ENCODE measurements around the gene DAGLA.

The DAGLA gene

GRCh38 chr11:61720597-61720996 lies 40.4 kb downstream of the DAGLA start:
- intact Hi-C loops (cut with DNase I) = no loop called here
- DNase-seq = no peak

DNA sequence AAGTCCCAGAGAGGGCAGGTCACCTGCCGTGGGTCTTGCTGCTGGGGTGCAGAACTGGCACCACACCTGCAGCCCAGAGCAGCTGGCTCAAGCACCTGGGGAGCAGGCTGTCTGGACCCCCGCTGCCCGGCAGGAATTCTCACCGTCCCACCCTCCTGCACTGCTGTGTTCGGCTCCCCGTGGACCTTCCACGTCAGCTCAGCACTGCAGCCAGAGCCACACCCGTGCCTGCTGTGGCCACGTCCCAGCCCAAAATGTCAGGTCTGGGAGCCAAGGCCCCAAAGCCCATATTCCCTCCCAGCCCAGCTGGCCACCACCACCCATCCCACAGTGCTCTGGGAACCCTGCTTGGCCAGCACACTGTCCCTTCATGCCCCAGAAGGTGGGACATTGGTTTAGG lies 44.2 kb downstream of the DAGLA start:
- intact Hi-C loops (cut with DNase I) = no loop called here

DNA sequence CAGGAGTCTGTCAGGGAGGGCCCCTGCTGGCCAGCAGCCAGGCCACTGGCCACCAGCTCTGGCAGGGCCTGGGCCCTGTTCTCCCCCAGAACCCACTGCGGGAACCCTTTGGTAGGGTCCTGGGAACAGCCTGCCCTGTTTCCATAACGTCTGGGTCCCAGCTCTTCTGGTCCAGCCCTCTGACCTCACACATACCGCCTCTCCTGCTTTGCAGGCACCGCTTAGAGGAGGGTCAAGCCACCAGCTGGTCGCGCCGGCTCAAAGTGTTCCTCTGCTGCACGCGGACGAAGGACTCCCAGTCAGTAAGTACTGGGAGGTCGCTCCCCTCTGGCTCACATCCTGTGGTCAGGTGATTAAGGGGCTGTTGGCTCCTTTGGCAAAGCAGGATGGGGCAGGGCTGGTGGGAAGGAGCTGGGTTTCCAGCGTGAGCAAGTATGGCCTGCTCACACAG lies 45.6 kb downstream of the DAGLA start:
- DNase-seq = no peak
- intact Hi-C loops (cut with DNase I) = no loop called here

More for the DNA sequence above, 44.2 kb downstream of the DAGLA start:
- no peak for DNase-seq

DNA sequence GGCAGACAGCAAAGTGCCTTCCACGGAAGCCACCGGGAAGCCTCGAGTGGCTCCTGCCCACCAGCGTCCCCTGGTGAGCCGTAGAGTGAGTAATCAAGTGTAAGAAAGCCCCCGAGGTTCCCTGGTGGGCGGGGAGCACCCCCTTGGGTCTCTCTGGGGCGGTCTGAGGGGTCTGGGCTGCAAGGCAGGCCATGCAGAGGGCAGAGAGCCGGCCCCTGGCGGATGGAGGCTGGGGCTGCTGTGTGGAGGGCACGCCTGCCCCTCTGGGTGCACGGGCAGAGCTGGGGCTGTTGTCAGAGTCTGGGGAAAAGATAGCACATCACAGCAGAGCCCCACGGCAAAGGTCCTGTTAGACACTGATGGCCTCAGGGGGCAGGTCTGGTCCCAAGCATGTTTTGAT lies 46.6 kb downstream of the DAGLA start:
- DNase-seq = no peak
- intact Hi-C loops (cut with DNase I) = no loop called here

GRCh38 chr11:61727401-61727811 lies 47.2 kb downstream of the DAGLA start:
- intact Hi-C loops (cut with DNase I) = no loop called here
- DNase-seq = no peak

- DNase-seq = no peak
- intact Hi-C loops (cut with DNase I) = no loop called here
Measured at GRCh38 chr11:61728066-61728939, 48.1 kb downstream of the DAGLA start.

- DNase-seq = no peak
Measured at GRCh38 chr11:61728940-61729219, 48.7 kb downstream of the DAGLA start.

GRCh38 chr11:61730240-61730994 lies 50.2 kb downstream of the DAGLA start:
- intact Hi-C loops (cut with DNase I) = no loop called here

More at GRCh38 chr11:61728940-61729219, 48.7 kb downstream of the DAGLA start:
- intact Hi-C loops (cut with DNase I) = no loop called here

GRCh38 chr11:61731211-61731951 lies 51.2 kb downstream of the DAGLA start:
- no peak for DNase-seq
- intact Hi-C loops (cut with DNase I) = no loop called here

More at GRCh38 chr11:61730240-61730994, 50.2 kb downstream of the DAGLA start:
- no peak for DNase-seq

DNA sequence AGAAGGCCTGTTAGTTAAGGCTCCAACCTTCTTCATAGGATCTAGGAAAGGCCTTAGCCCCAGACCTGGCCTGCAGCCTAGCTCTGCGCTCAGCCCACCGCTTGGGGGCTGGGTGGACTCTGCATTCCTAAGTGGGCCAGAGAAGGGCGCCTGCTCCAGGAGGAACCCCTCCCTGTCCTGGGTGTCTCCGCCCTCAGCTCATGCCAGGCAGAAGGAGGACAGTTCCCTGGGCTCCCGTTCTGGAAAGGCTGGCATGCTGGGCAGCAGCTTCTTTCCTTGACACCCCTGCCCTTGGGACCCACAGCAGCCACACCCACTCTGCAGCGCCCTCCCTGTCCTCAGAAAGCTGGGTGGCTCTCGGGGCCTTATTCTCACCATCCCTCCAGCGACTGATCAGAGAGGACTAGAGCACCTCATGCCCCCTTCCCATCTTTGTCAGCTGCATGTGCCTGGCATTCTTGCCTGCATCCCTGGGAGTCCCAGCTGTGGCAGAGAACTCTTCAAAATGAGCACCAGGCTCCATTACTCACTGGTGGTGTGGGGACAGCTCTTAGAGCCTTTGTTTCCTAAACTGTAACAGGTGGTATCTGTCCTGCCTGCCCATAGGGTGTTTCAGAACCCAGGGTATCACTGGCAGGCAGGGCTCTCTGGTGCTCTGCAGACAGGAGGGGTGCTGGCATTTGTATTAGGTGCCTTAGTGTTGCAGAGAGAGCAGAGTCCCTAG lies 51.9 kb downstream of the DAGLA start:
- intact Hi-C loops (cut with DNase I) = no loop called here
- no peak for DNase-seq

DNA sequence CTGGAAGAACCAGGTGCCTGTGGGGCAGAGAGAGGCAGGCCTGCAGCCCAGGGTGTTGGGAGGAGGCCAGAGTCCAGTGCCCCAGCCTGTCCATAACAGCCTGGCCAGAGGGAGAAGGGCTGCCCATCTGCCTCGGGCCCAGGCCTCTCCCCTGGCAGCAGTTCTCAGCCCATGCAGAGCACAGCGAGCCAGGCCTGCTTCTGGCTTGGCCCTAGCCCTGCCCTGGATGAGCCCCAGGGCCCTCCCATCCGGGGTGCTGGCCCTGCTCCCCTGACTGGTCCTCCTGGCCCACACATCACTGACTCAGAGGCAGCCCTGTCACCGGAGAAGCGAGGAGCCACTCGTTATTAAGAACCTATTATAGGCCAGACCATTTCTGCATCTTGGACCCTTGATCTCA lies 52.5 kb downstream of the DAGLA start:
- intact Hi-C loops (cut with DNase I) = loop anchor here (1.0 kb wide), 1 partner anchor 52 kb away; the partner anchor contains the start of gene DAGLA
- peak in 1 of 10 donors; percentile 47 for DNase-seq

GRCh38 chr11:61733120-61733978 lies 53.2 kb downstream of the DAGLA start:
- DNase-seq = peak; percentile 82 to 98 (median 91)
- intact Hi-C loops (cut with DNase I) = loop anchor here (1.0 kb wide), 1 partner anchor 53 kb away; the partner anchor contains the start of gene DAGLA

DNA sequence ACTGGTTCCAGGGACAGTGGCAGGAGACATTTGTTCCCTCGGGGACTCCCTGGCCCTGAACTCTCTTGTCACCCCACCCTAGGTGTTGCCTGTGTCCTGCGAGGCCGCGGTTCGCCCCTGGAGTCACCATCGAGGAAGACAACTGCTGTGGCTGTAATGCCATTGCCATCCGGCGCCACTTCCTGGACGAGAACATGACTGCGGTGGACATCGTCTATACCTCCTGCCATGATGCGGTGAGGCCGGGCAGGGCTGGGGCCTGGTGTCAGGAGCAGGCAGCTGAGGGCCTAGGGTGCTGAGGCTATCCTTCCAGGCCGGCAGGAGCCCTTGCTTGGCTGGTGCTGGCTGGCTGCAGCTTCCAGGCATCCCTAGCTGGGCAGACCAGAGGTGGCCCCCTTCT lies 54.6 kb downstream of the DAGLA start:
- DNase-seq = no peak
- intact Hi-C loops (cut with DNase I) = no loop called here

DNA sequence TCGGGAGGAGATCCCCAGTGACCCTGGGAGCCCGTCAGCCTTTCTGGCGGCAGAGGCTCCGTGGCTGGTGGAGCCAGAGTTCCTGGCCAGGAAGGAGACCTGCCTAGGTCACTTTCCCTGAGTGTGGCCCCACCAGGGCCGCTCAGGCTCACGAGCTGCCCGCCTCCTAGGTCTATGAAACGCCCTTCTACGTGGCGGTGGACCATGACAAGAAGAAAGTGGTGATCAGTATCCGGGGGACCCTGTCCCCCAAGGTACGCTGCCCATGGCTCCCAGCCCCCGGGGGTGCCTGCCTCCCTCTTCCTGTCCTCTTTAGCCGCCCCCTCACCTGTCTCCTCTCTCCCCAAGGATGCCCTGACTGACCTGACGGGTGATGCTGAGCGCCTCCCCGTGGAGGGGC lies 55.2 kb downstream of the DAGLA start:
- intact Hi-C loops (cut with DNase I) = no loop called here
- no peak for DNase-seq

- intact Hi-C loops (cut with DNase I) = no loop called here
- peak in 7 of 10 donors; percentile 49 to 94 (median 65) for DNase-seq
Measured at GRCh38 chr11:61736310-61736709, 56.1 kb downstream of the DAGLA start.

DNA sequence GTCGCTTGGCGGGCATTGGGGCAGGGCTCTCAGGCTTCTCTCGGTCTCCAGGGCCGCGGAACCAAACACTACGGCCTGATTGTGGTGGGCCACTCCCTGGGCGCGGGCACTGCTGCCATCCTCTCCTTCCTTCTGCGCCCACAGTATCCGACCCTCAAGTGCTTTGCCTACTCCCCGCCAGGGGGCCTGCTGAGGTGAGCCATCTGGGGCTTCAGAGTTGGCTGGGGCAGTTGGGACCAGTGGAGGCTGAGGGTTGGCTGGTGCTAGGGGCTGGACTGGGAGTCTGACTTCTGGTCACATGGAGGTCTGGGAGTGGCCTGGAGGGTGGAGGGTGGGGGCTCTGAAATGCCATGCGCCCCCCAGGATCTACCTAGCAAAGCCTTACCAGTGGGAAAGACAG lies 56.9 kb downstream of the DAGLA start:
- DNase-seq = no peak
- intact Hi-C loops (cut with DNase I) = no loop called here

GRCh38 chr11:61737636-61738386 lies 57.6 kb downstream of the DAGLA start:
- intact Hi-C loops (cut with DNase I) = no loop called here
- DNase-seq = no peak

GRCh38 chr11:61738776-61739175 lies 58.6 kb downstream of the DAGLA start:
- intact Hi-C loops (cut with DNase I) = no loop called here
- no peak for DNase-seq

DNA sequence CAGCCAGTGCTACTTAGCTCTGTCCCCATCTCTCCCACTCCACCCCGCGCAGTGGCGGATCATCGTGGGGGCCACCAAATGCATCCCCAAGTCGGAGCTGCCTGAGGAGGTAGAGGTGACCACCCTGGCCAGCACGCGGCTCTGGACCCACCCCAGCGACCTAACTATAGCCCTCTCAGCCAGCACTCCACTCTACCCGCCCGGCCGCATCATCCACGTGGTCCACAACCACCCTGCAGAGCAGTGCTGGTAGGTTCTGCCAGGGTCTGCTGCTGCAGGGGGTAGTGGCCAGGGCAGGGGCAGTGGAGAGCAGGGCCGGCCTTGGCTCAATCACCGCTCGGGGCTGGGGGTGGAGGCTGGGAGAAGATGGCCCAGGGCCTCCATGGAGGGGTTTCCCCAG lies 59.2 kb downstream of the DAGLA start:
- intact Hi-C loops (cut with DNase I) = no loop called here
- no peak for DNase-seq

Measured in posterior cingulate gyrus (tissue), 11 donors.